Activated B cell treated with CpG ODN at 0.5 μM for 24 hours (primary cell): ENCODE results near the gene MAPK8. TPM values are rescaled to one million over a fixed set of nuclear protein-coding genes. Genes with fewer than 3 reads are reported as not detected.
A peak's percentile ranks its signal among the peaks of the same experiment; 100 is the strongest.

Experiments
- ATAC-seq: fragments of 200-7000 bp; cut with Tn5 transposase; one replicate; pipeline ENCODE4 v1.10.0; 2021; ENCODE audit warnings: low read depth, mild to moderate bottlenecking, moderate library complexity
- CTCF ChIA-PET: fragments of 350-600 bp; sonication (Branson Sonifier 250); formaldehyde crosslinking; loops from one replicate; lab custom pipeline; 2021; ENCODE audit warnings: antibody characterized with exemption; lab: Charles Lee
- POLR2A ChIA-PET: fragments of 350-600 bp; sonication (Branson Sonifier 250); formaldehyde crosslinking; loops from one replicate; lab custom pipeline; 2021; ENCODE audit warnings: antibody characterized with exemption; lab: Charles Lee
- DNase-seq: peaks from one replicate; pipeline ENCODE4 v3.0.0; 2022
- H3K27ac Mint-ChIP-seq: one replicate; pipeline ENCODE4 v1.8.0; 2020; ENCODE audit warnings: mixed read lengths
- H3K27me3 Mint-ChIP-seq: one replicate; pipeline ENCODE4 v1.8.0; 2021; ENCODE audit warnings: mixed read lengths
- H3K36me3 Mint-ChIP-seq: one replicate; pipeline ENCODE4 v1.8.0; 2021; ENCODE audit warnings: low read depth, mixed read lengths
- H3K4me1 Mint-ChIP-seq: one replicate; pipeline ENCODE4 v1.8.0; 2021; ENCODE audit warnings: mixed read lengths
- H3K4me3 Mint-ChIP-seq: one replicate; pipeline ENCODE4 v1.8.0; 2020; ENCODE audit warnings: mild to moderate bottlenecking, mixed read lengths
- H3K9me3 Mint-ChIP-seq: one replicate; pipeline ENCODE4 v1.8.0; 2020; ENCODE audit warnings: mixed read lengths
- CTCF ChIP-seq: fragments of 200-600 bp; IDR thresholded peaks from one replicate; pipeline ENCODE4 v1.8.0; 2022; ENCODE audit warnings: antibody characterized with exemption, mild to moderate bottlenecking
- intact Hi-C: fragments of 100-400 bp; cut with micrococcal nuclease; formaldehyde crosslinking; loops from one replicate; pipeline ENCODE4 v1.15.1; 2024
- total RNA-seq: library from RNA; stranded (reverse); gene quantifications from 2 replicates; pipeline ENCODE4 v1.2.3, GENCODE V29; 2022

The MAPK8 gene
- total RNA-seq, 1 donor from 2014 or later = 25.8 TPM

GRCh38 chr10:48447356-48448215 is 141.1 kb downstream of the MAPK8 start:
- H3K27ac Mint-ChIP-seq = no peak overlapping the region
- H3K27me3 Mint-ChIP-seq = peaks cover 4% of the 10 kb centered on the region
- intact Hi-C loops = no loop called here
- no peaks in the 10 kb centered on the region for H3K4me1 Mint-ChIP-seq
- peaks cover 3% of the 10 kb centered on the region for H3K36me3 Mint-ChIP-seq
- TF ChIP-seq CTCF = no peak
- POLR2A ChIA-PET = no interaction called here
- peak; percentile 7 for DNase-seq
- no peak overlapping the region for H3K4me3 Mint-ChIP-seq
- ATAC-seq = no peak
- CTCF ChIA-PET = no interaction called here
- no peaks in the 10 kb centered on the region for H3K9me3 Mint-ChIP-seq

GRCh38 chr10:48448796-48449195 is 142.3 kb downstream of the MAPK8 start:
- TF ChIP-seq CTCF = no peak
- Mint-ChIP-seq H3K4me3 (no peak overlapping the region), H3K36me3 (peaks cover 3% of the 10 kb centered on the region), H3K9me3 (no peaks in the 10 kb centered on the region), H3K27ac (no peak overlapping the region), H3K4me1 (no peaks in the 10 kb centered on the region), H3K27me3 (peaks cover 4% of the 10 kb centered on the region)
- intact Hi-C loops = no loop called here
- ATAC-seq (no peak), DNase-seq (no peak)
- POLR2A ChIA-PET = no interaction called here
- CTCF ChIA-PET = no interaction called here

DNA sequence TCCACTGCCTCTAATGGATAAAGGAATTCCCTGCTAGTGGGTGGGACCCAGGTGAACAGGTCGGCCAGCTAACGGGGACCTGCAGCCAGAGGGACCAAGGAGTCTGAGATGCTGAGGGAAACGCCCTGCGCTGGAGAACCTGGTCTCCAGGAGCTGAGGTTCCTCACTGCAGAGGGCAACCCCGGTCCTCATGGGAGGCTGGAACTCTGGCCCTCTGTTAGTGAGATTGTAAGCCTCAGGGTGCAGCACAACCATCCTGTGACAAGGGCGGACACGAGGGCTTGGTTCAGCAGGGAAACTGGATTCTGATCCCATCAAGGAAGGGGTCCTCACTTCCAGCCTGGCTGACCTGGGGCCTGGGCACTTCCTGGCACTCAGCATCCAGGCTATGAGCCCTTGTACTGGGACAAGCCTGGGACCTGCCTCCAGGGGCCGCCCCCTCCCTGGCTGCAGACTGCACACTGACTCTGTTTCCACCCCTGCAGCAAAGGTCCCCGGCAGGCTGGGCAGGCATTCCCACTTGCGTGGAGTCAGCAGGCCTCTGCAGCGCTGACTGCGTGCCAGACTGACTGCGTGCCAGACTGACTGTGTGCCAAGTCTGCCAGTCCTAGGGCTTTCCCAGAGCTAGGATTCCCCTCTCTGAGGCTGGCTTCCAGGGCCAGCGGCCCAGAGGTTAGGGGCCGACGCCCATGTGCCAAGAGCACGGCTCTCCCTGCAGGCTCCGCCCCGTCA is 143.2 kb downstream of the MAPK8 start:
- DNase-seq = peak; percentile 11
- TF ChIP-seq CTCF = no peak
- intact Hi-C loops = no loop called here
- ChIA-PET CTCF (no interaction called here), POLR2A (no interaction called here)
- H3K27me3 Mint-ChIP-seq = peaks cover 4% of the 10 kb centered on the region
- H3K36me3 Mint-ChIP-seq = peaks cover 3% of the 10 kb centered on the region
- H3K4me3 Mint-ChIP-seq = no peak overlapping the region
- no peaks in the 10 kb centered on the region for H3K4me1 Mint-ChIP-seq
- H3K9me3 Mint-ChIP-seq = no peaks in the 10 kb centered on the region
- no peak for ATAC-seq
- H3K27ac Mint-ChIP-seq = no peak overlapping the region

GRCh38 chr10:48450233-48450740 is 143.8 kb downstream of the MAPK8 start:
- ATAC-seq = no peak
- POLR2A ChIA-PET = no interaction called here
- intact Hi-C loops = no loop called here

More at GRCh38 chr10:48450233-48450740, 143.8 kb downstream of the MAPK8 start:
- CTCF ChIA-PET = no interaction called here
- TF ChIP-seq CTCF = no peak
- Mint-ChIP-seq H3K4me3 (no peak overlapping the region), H3K9me3 (no peaks in the 10 kb centered on the region), H3K27ac (no peak overlapping the region), H3K36me3 (peaks cover 3% of the 10 kb centered on the region), H3K27me3 (peaks cover 4% of the 10 kb centered on the region), H3K4me1 (no peaks in the 10 kb centered on the region)
- peak; percentile 13 for DNase-seq
